IMR-90 (cell line): Measurements from ENCODE around the gene NXPH1. TPM values are rescaled to one million over a fixed set of nuclear protein-coding genes. Genes with fewer than 3 reads are reported as not detected.

Source experiments
- ATAC-seq: fragments of 200-7000 bp; cut with Tn5 transposase; 2 replicates; pipeline ENCODE4 v1.9.1; 2020; ENCODE audit warnings: low read depth, mild to moderate bottlenecking, moderate library complexity
- BruUV-seq: library from RNA; stranded (reverse); fragments of 400-500 nt; replicated peaks from 2 replicates; lab custom pipeline; 2021; lab: Mats Ljungman, UMichigan
- CTCF ChIA-PET: fragments of 300-600 bp; formaldehyde crosslinking; extraction: SDS; loops from one replicate; lab custom pipeline; 2021; ENCODE audit warnings: antibody characterized with exemption; lab: Yijun Ruan, JAX
- POLR2A ChIA-PET: fragments of 300-600 bp; sonication (Branson Sonifier 250); formaldehyde crosslinking; loops from one replicate; lab custom pipeline; 2022; ENCODE audit warnings: antibody characterized with exemption; ENCODE audit not compliant: unreplicated experiment; lab: Charles Lee
- DNase-seq: peaks from one replicate; pipeline ENCODE4 v3.0.0; 2013
- H2AFZ ChIP-seq: replicated peaks from 2 replicates; pipeline ENCODE3; 2013; ENCODE audit warnings: low read length, mild to moderate bottlenecking; ENCODE audit not compliant: poor library complexity
- H2AK5ac ChIP-seq: 2 replicates; pipeline ENCODE4 v1.6.1; 2013; ENCODE audit warnings: low read depth, low read length, inconsistent platforms
- H2AK9ac ChIP-seq: replicated peaks from 2 replicates; pipeline ENCODE3; 2013; ENCODE audit warnings: mild to moderate bottlenecking, low read depth, low read length, moderate library complexity; ENCODE audit not compliant: poor library complexity
- H2BK120ac ChIP-seq: 2 replicates; pipeline ENCODE4 v1.6.1; 2013; ENCODE audit warnings: low read depth, low read length, inconsistent platforms
- H2BK15ac ChIP-seq: 3 replicates; pipeline ENCODE4 v1.6.1; 2013; ENCODE audit warnings: low read depth, low read length, inconsistent platforms
- H2BK20ac ChIP-seq: 2 replicates; pipeline ENCODE4 v1.6.1; 2013; ENCODE audit warnings: low read depth, mild to moderate bottlenecking, inconsistent platforms, low read length, moderate library complexity
- H2BK5ac ChIP-seq: 2 replicates; pipeline ENCODE4 v1.6.1; 2013; ENCODE audit warnings: mild to moderate bottlenecking, low read depth, low read length, inconsistent platforms; ENCODE audit not compliant: poor library complexity, severe bottlenecking
- H3K14ac ChIP-seq: replicated peaks from 2 replicates; pipeline ENCODE4 v1.6.1; 2013; ENCODE audit warnings: low read depth, low read length, inconsistent platforms
- H3K18ac ChIP-seq: 2 replicates; pipeline ENCODE4 v1.6.1; 2013; ENCODE audit warnings: low read depth, low read length, control low read depth
- H3K23ac ChIP-seq: 2 replicates; pipeline ENCODE4 v1.6.1; 2013; ENCODE audit warnings: low read depth, low read length, inconsistent platforms
- H3K27ac ChIP-seq: 2 replicates; pipeline ENCODE4 v1.5.1; 2013; ENCODE audit warnings: mild to moderate bottlenecking, control low read depth, low read length; ENCODE audit not compliant: insufficient read depth
- H3K27me3 ChIP-seq: 2 replicates; pipeline ENCODE4 v1.6.1; 2013; ENCODE audit warnings: low read length; ENCODE audit not compliant: control insufficient read depth, insufficient read depth
- H3K36me3 ChIP-seq: 2 replicates; pipeline ENCODE4 v1.6.1; 2013; ENCODE audit warnings: low read length, mixed read lengths; ENCODE audit not compliant: control insufficient read depth, insufficient read depth
- H3K4ac ChIP-seq: 2 replicates; pipeline ENCODE4 v1.6.1; 2013; ENCODE audit warnings: low read depth, low read length, inconsistent platforms
- H3K4me1 ChIP-seq: 2 replicates; pipeline ENCODE4 v1.6.1; 2013; ENCODE audit warnings: low read length, mixed read lengths; ENCODE audit not compliant: control insufficient read depth, insufficient read depth
- H3K4me2 ChIP-seq: 2 replicates; pipeline ENCODE4 v1.6.1; 2013; ENCODE audit warnings: low read depth, mild to moderate bottlenecking, control low read depth, low read length, moderate library complexity
- H3K4me3 ChIP-seq: 2 replicates; pipeline ENCODE4 v1.5.1; 2013; ENCODE audit warnings: low read depth, mild to moderate bottlenecking, control low read depth, low read length, moderate library complexity; ENCODE audit not compliant: insufficient read depth
- H3K56ac ChIP-seq: 2 replicates; pipeline ENCODE4 v1.6.1; 2013; ENCODE audit warnings: low read length, inconsistent platforms; ENCODE audit not compliant: insufficient read depth; ENCODE audit errors: extremely low read depth
- H3K79me1 ChIP-seq, 2 experiments: 2 replicates each; pipeline ENCODE4 v1.6.1; 2013; ENCODE audit warnings: low read length in 2 of 2, inconsistent platforms in 1 of 2, low read depth in 1 of 2
- H3K9ac ChIP-seq: 2 replicates; pipeline ENCODE4 v1.6.1; 2013; ENCODE audit warnings: low read depth, low read length, control low read depth
- H3K9me1 ChIP-seq: 2 replicates; pipeline ENCODE4 v1.6.1; 2013; ENCODE audit warnings: low read length, inconsistent platforms; ENCODE audit not compliant: insufficient read depth
- H3K9me3 ChIP-seq: 2 replicates; pipeline ENCODE4 v1.6.1; 2013; ENCODE audit warnings: low read length; ENCODE audit not compliant: control insufficient read depth, insufficient read depth
- H4K20me1 ChIP-seq: 2 replicates; pipeline ENCODE4 v1.6.1; 2013; ENCODE audit warnings: low read length, inconsistent platforms; ENCODE audit not compliant: insufficient read depth
- H4K5ac ChIP-seq: 2 replicates; pipeline ENCODE4 v1.6.1; 2013; ENCODE audit warnings: mild to moderate bottlenecking, low read depth, low read length, control low read depth
- H4K8ac ChIP-seq, 2 experiments: 2 replicates each; pipeline ENCODE4 v1.6.1; 2013; ENCODE audit warnings: low read depth in 2 of 2, low read length in 2 of 2, control low read depth in 1 of 2, inconsistent platforms in 1 of 2
- H4K91ac ChIP-seq: 2 replicates; pipeline ENCODE4 v1.6.1; 2013; ENCODE audit warnings: low read depth, low read length, inconsistent platforms; ENCODE audit not compliant: insufficient read depth
- BHLHE40 ChIP-seq: fragments of 150-350 bp; IDR thresholded peaks from 2 replicates; pipeline ENCODE4 v1.6.1; 2016; ENCODE audit warnings: mild to moderate bottlenecking, low read depth, low read length
- CEBPB ChIP-seq: IDR thresholded peaks from 2 replicates; pipeline ENCODE4 v1.6.1; 2012; ENCODE audit warnings: low read depth, low read length, improper control_type of control experiment
- CTCF ChIP-seq: conservative IDR thresholded peaks from 2 replicates; pipeline ENCODE4 v1.5.1; 2012; ENCODE audit warnings: mild to moderate bottlenecking, low read depth, low read length, improper control_type of control experiment
- POLR2A ChIP-seq: IDR thresholded peaks from 2 replicates; pipeline ENCODE4 v1.6.1; 2012; ENCODE audit warnings: mild to moderate bottlenecking, low read depth, low read length
- WGBS, 2 experiments: methylation state at CpG; one replicate each; pipeline versions ENCODE4 v1.1.5 to v1.1.7; 2013; ENCODE audit warnings: missing lambda C conversion rate in 2 of 2; ENCODE audit not compliant: insufficient read length in 1 of 2; ENCODE audit errors: extremely low coverage in 2 of 2; 5-methylcytosine and 5-hydroxymethylcytosine counted together
- dilution Hi-C: fragments of 300-500 bp; cut with HindIII; formaldehyde crosslinking; loops from one replicate; pipeline ENCODE4 v1.14.3; 2018; ENCODE audit warnings: low sequenced_read_pairs; ENCODE audit not compliant: unreplicated experiment
- in situ Hi-C: fragments of 300-500 bp; cut with MboI; formaldehyde crosslinking; loops from 3 replicates; pipeline ENCODE4 v1.14.3; 2019; ENCODE audit warnings: low sequenced_read_pairs, inconsistent platforms, mixed read lengths
- intact Hi-C: fragments of 100-400 bp; cut with micrococcal nuclease; formaldehyde crosslinking; loops from 2 replicates; pipeline ENCODE4 v1.10.0; 2022
- polyA plus RNA-seq, 3 experiments: library from polyadenylated mRNA; depleted of rRNA; stranded (reverse); fragments of >200 nt; gene quantifications; 2 replicates each; pipeline ENCODE4 v1.2.3, GENCODE V29; 2012; ENCODE audit warnings: low replicate concordance in 1 of 3
- total RNA-seq: library from RNA; depleted of rRNA; stranded (reverse); fragments of >200 nt; gene quantifications from 2 replicates; pipeline ENCODE4 v1.2.3, GENCODE V29; 2012

Gene NXPH1
- total and polyA plus RNA-seq, 2 of the 4 experiments (the other 2 are of a cell fraction): not detected

GRCh38 chr7:8441106-8441965 lies 7.9 kb downstream of the NXPH1 start:
- no peak overlapping the region for H2BK5ac ChIP-seq
- WGBS, 2 experiments: 4% methylated on average over 13 of the region's 42 CpGs; no CpG with 5 or more reads in 1 of the 2 experiments
- no peak overlapping the region for H2AK5ac ChIP-seq

More at GRCh38 chr7:8441106-8441965, 7.9 kb downstream of the NXPH1 start:
- CTCF ChIA-PET: no interaction called here
- Histone ChIP-seq H3K23ac (no peak overlapping the region), H3K14ac (no peak overlapping the region), H3K79me1 (no peaks in the 10 kb centered on the region), H3K9ac (no peak overlapping the region), H2BK120ac (no peak overlapping the region), H4K8ac (no peak overlapping the region), H4K91ac (no peak overlapping the region), H3K36me3 (no peaks in the 10 kb centered on the region), H4K20me1 (no peaks in the 10 kb centered on the region; the same call in 1 of the 2 replicates), H3K4me3 (no peak overlapping the region), H2AK9ac (no peak overlapping the region), H3K4me1 (no peaks in the 10 kb centered on the region), H3K56ac (no peak overlapping the region), H3K18ac (no peak overlapping the region), H3K9me1 (no peaks in the 10 kb centered on the region), H3K27ac (no peak overlapping the region), H3K4me2 (no peak overlapping the region), H2BK15ac (no peak overlapping the region), H3K9me3 (peaks cover 17% of the 10 kb centered on the region), H2BK20ac (no peak overlapping the region), H2AFZ (no peak overlapping the region), H3K27me3 (peaks cover 1% of the 10 kb centered on the region; the same call in 1 of the 2 replicates), H4K5ac (no peak overlapping the region), H3K4ac (no peak overlapping the region)
- dilution Hi-C loops (no loop called here), intact Hi-C loops (no loop called here), in situ Hi-C loops (no loop called here)
- TF ChIP-seq POLR2A (no peak), CTCF (no peak), CEBPB (no peak), BHLHE40 (no peak)
- no peak for DNase-seq
- ATAC-seq: no peak
- POLR2A ChIA-PET: no interaction called here
- BruUV-seq: no TSS peak
